C4-2B (cell line): Measurements from ENCODE around the gene DLG2.

ENCODE experiments used
- H3K27ac ChIP-seq: fragments of 450-650 bp; 2 replicates; pipeline ENCODE4 v1.5.1; 2017
- CTCF ChIP-seq: fragments of 450-650 bp; conservative IDR thresholded peaks from 2 replicates; pipeline ENCODE4 v1.5.1; 2017; ENCODE audit warnings: mild to moderate bottlenecking
- ZFX ChIP-seq: fragments of 450-650 bp; IDR thresholded peaks from 2 replicates; pipeline ENCODE4 v1.6.1; 2017

The DLG2 gene

GRCh38 chr11:84901991-84902390, 725.2 kb downstream of the DLG2 start:
- no peak overlapping the region for H3K27ac ChIP-seq

GRCh38 chr11:84899740-84900139, 727.4 kb downstream of the DLG2 start:
- TF ChIP-seq ZFX (no peak), CTCF (no peak; the same call in 1 of the 2 replicates)
- no peak overlapping the region for H3K27ac ChIP-seq

More at GRCh38 chr11:84901991-84902390, 725.2 kb downstream of the DLG2 start:
- TF ChIP-seq CTCF = no peak
- TF ChIP-seq ZFX = no peak

- no peak overlapping the region for H3K27ac ChIP-seq
- TF ChIP-seq ZFX (no peak), CTCF (no peak)
Measured at GRCh38 chr11:84899134-84899533, 728.0 kb downstream of the DLG2 start.

GRCh38 chr11:84894666-84895065, 732.5 kb downstream of the DLG2 start:
- no peak for TF ChIP-seq CTCF
- no peak for TF ChIP-seq ZFX
- H3K27ac ChIP-seq = no peak overlapping the region

- TF ChIP-seq ZFX = no peak
- TF ChIP-seq CTCF = no peak
- no peak overlapping the region for H3K27ac ChIP-seq
Measured at GRCh38 chr11:84890676-84891075, 736.5 kb downstream of the DLG2 start.

GRCh38 chr11:84889556-84889955, 737.6 kb downstream of the DLG2 start:
- no peak for TF ChIP-seq CTCF
- no peak overlapping the region for H3K27ac ChIP-seq

GRCh38 chr11:84887055-84887629, 740.0 kb downstream of the DLG2 start:
- no peak overlapping the region for H3K27ac ChIP-seq
- no peak for TF ChIP-seq CTCF
- no peak for TF ChIP-seq ZFX
